HL-60/S4 treated with phorbol 12-myristate 13-acetate at 8.2 ng/mL for 4 days and 3 days (cell line): Measurements from ENCODE around the gene SMOC1.

ENCODE experiments used
- in situ Hi-C: fragments of 300-500 bp; cut with MboI; formaldehyde crosslinking; loops from 2 replicates; pipeline ENCODE4 v1.15.0; 2022; ENCODE audit warnings: low sequenced_read_pairs

Gene SMOC1, protein sequence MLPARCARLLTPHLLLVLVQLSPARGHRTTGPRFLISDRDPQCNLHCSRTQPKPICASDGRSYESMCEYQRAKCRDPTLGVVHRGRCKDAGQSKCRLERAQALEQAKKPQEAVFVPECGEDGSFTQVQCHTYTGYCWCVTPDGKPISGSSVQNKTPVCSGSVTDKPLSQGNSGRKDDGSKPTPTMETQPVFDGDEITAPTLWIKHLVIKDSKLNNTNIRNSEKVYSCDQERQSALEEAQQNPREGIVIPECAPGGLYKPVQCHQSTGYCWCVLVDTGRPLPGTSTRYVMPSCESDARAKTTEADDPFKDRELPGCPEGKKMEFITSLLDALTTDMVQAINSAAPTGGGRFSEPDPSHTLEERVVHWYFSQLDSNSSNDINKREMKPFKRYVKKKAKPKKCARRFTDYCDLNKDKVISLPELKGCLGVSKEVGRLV

DNA sequence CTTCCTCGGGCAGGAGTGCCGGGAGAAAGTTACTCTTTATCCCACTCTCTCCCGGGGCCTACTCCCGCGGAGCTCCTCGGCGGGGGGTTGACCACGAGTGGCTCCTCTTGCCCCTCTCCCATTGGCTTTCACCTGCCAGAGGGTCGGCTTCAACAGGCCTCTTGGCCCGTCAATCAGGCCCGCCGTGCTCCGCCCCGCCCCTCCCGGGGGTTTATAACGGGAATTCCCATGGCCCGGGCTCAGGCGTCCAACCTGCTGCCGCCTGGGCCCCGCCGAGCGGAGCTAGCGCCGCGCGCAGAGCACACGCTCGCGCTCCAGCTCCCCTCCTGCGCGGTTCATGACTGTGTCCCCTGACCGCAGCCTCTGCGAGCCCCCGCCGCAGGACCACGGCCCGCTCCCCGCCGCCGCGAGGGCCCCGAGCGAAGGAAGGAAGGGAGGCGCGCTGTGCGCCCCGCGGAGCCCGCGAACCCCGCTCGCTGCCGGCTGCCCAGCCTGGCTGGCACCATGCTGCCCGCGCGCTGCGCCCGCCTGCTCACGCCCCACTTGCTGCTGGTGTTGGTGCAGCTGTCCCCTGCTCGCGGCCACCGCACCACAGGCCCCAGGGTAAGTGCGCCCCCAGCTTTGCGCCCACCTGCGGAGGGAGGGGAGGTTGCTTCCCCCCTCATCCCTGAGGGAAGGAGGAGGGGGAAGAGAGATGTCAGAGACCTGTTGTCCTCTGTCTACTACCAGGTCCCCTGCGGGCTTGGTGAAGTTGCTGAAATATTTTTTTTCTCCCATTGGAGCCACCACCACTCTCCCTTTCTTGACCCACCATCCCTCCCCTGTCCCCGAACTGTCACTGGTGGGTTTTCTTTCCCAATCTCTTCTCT lies at the start of gene SMOC1:
Gene SMOC1, plus strand, starts transcription at position 242 of the 869 bp plus-strand sequence. Its CDS starts 263 bp downstream, at position 505.
- in situ Hi-C loops: no loop called here

DNA sequence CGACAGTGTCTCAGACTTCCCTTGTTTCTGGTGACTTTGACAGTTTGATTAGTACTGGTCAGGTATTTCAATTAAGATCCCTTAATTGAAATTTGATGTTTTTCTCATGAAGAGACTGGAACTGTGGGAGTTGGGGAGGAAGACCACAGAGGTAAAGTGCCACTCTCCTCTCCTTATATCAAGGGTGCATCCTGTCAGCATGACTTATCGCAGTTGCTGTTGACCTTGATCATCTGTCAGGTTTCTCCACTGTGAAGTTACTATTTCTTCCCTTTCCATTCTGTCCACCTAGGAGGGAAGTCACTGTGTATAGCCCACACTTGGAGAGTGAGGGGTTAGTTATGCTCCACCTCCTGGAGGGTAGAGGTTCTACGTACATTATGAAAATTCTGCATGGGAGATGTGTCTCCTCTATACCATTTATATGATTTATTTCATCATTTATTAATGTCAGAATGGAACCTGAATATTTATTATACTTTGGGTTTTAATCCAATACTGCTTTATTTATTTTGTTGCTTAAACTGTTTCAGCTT lies 40.3 kb upstream of the SMOC1 start:
- in situ Hi-C loops: no loop called here

DNA sequence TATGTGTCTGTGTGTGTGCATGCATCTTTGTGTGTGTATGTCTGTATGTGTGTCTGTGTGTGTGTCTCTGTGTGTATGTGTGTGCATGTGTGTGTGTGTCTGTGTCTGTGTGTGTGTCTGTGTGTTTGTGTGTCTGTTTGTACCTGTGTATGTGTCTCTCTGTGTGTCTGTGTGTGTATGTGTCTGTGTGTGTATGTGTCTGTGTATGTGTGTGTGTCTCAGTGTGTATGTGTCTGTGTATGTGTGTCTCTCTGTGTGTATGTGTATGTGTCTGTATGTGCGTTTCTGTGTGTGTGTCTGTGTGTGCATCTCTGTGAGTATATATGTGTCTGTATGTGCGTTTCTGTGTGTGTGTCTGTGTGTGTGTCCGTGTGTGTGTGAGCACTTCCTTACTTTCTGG lies 39.6 kb upstream of the SMOC1 start:
- in situ Hi-C loops: no loop called here

DNA sequence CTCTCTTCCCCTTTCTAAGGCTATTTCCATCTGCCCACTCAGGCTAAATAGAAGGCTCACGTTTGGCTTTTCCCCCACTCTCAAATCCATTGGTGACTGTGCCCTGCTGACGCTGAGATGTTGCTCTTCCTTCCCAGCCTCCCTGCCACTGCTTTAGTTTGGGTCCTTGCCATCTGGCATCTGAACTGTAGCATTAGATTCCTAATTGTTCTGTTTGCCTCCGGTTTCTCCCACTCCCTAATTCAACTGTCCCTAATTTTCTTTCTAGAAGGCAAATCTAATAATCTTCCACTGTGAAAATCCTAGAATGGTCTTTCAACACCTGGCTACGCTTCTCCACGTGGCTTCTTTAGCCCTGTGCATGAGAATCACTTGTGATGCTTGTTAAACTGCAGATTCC lies 37.6 kb upstream of the SMOC1 start:
- in situ Hi-C loops: no loop called here

DNA sequence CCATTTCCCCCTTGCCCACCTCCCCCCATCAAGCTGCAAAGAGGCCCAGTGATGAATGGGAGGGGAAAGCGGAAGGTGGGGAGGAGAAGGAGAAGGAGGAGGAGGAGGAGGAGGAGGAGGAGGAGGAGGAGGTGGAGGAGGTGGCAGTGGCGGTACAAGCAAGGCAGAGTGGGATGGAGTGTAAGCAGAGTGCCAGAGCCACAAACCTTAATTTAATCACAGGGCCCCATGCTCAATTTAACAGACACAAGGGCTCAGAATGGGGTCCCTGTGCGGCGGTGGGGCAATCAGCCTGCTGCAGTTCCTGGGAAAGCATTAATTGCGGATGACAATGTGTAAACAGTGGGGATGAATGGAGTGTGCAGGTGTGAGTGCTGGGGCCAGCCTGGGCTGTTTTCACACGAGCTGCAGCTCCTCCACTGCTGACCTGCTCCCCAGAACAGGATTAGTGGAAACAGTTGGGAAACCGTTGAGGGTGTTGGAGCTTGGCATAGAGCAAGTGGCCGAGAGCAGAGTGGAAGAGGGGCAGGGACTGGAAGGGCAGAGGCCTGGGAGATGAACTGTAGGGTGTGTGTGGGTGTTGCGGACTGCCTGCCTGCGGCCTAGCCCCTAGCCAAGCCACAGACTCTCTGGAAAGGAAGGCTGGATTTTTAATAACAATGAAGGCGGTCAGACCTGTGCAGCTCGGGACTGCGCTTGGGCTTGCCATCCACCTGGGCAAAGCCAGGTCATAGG lies 36.4 kb upstream of the SMOC1 start:
- in situ Hi-C loops: no loop called here

DNA sequence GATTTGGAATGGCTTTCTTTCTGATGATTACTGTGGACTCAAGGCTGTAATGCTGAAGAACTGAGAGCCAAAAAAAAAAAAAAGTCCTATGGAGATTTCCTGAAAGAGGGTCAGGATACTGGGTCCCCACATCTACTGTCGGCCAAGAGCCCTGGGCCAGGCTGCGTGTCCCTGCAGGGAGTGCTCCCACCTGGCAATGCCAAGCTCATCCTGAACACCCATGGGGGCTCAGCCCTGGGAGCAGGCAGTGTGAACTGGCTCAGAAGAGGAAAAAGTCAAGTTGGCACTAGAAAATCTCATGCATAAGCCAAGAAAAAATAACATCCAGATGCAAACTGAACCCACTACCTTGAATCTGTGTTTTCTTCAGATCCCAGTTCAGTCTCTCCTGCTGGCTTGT lies 35.0 kb upstream of the SMOC1 start:
- in situ Hi-C loops: no loop called here

DNA sequence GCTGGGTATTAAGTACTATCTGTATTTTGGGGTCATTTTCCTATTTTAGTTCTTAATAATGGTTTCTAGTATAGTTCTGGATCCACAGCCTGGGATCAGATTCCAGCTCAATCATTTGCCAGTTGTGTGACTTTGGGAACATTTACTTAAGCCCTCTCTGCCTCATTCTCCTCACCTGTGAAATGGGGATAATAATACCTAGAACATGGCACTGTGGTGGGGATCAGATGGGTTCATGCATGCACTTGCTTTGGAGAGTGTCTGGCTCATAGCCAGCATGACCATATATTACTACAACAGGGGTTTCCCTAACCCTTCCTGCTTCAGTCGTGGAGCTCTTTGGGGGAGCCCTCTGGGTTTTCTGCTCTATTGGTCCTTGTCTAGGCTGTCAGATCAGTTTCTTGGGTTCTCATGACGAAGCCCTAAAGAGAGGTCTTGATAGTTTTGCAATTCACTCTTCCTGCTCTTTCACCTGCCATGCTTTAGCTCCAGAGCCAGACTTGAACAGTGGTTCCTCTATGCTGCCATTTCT lies 34.1 kb upstream of the SMOC1 start:
- in situ Hi-C loops: no loop called here

DNA sequence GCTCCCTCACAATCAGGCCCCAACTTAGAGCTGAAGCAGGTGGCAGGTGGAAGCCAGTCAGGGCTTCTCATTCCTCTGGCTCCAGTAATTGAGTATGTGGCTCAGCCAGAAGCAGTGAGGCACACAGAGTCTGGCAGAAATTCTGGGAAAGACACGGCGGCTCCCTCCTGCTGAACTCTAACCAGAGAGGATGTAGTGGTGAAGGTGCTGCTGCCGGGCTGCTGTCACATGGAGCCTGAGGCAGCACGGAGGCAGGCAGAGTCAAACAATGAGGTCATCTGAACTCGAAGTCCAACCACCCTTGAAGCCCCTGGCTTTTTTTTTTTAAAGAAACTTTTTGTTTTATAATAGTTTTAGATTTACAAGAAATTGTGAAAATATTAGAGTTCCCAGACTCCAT lies 33.4 kb upstream of the SMOC1 start:
- in situ Hi-C loops: no loop called here

DNA sequence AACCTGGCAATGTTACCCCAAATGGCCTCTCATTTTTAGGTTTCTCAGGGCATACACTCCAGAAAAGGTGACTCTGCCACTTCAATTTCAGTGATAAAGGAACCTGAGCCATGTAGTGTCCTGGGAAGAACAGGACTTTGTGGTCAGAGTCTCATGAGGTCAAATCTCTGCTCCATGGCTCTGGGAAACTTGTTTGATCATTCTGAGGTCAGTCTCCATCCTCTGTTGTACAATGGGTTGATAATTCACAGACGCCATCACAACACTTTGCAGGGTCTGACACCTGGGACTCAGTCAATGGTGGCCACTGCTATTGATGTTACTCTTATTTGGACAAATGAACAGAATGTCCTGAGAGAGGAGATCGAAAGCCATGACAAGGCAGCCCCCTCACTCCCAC lies 31.1 kb upstream of the SMOC1 start:
- in situ Hi-C loops: no loop called here

DNA sequence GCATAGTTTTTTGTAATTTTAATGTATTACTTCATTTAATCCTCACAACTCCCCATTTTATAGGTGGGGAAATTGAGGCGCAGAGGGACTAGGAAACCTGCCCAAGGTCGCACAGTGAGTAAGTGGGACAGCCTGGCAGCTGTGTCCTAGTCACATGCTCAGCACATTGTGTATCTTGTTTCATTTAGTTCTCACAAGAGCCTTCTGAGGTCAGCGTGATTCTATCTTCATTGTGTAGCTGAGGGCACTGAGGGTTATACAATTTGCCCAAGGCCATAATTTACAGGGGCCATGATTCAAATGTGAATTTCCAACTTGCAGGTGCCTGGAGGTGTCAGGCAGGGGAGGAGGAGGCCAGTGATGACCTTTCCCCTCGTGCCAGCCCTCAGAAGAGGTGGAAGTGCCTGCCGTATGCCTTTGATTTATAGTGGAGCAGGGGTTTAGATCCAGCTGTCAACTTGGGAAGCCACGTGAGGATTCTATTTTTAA lies 30.3 kb upstream of the SMOC1 start:
- in situ Hi-C loops: no loop called here

DNA sequence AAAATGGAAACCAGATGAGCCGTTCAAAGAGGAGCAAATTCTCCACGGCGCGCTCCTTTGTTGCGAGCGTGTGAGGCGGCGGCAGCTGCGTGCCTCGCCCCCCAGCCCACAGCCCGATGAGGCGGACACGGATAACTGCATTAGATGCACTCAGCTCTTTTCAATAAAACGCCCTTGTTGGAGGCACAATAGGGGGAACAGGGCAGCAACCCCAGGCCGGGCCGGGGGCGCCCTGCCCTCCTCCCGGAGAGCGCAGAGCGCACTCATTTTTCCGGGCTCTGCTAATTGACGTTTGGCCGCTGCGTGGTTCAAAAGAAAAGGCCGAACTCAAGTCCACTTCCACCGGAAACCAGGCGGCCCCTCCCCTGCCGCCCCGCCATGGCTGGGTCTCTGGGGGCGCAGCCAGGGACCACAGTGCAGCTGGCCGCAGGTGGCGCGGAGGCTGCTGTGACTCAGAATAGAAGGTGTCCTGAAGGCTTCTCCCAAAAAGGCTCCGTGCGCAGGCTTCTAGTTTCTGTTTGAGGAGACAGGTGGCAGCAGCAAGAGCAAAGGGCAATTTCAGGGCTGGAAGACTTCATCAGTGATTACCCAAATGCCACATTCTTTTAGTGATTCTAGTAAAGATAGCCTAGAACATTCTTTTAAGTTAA lies 29.0 kb upstream of the SMOC1 start:
- in situ Hi-C loops: no loop called here

DNA sequence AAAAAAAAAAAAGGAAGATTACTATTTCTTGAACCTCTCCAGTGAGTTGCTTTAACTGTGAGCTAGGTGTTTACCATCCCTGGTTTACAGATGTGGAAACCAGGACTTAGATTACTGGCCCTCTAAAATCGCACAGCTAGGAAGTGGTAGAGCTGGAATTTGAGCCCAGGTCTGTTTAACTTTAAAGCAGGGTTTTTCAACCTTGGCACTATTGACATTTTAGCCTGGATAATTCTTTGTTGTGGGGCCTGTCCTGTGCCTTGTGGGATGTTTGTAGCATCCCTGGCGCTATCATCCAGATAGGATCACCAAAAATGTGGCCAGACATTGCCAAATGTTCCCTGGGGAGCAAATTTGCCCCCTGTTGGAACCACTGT lies 28.5 kb upstream of the SMOC1 start:
- in situ Hi-C loops: no loop called here

DNA sequence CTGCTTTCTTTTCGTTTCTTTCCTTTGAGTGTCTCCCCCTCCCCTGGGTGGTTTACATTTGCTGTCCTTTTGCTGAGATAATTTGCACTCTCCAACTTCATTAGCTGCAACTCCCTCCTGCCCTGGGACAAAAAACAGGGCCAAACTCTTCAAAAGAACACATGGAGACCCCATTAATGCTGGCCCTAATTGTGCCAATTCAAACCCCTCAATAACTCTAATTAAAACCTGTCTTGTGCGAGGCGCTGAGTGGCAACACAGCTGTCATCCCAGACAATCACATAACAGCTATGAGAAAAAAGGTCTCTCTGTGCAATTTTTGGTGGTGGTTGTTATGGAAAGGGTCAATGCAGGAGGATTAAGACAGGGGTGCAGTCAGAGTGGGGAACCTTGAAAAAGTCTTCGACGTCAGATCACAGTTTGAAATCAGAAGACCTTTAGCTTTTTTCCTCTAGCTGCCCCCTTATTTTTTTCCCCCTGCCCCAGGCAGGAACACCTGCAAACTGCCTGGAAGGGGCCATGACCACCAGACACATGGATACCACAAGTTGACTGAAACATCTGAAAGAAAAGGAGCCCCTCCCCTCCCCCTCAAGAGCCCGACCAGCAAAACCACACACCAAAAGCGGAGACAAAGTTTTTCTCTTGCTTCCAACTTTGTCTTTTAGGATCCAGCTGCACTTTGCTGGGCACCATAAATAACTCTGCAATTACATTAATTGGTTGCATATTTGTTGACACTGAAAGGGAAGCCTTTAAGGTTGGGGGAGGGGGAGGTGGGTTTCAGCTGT lies 26.5 kb upstream of the SMOC1 start:
- in situ Hi-C loops: no loop called here

DNA sequence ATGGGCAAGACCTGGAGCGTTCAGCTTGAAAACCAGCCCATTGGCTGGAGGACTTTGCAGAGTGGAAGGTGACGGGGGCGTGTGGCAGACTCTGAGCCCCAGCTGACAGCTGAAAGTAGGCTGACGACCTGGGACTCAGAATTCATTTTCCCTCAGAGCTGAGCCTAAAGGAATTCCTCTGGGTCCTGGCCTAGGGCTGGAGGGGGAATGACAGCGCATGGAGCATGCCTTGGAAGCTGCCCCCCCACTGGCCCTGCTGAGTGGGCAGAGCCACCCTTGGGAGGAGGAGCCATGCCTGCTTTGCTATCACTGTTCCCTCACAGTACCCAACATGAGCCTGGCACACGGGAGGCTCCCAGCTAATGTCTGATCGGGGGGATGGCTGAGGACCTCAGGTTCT lies 25.4 kb upstream of the SMOC1 start:
- in situ Hi-C loops: no loop called here

DNA sequence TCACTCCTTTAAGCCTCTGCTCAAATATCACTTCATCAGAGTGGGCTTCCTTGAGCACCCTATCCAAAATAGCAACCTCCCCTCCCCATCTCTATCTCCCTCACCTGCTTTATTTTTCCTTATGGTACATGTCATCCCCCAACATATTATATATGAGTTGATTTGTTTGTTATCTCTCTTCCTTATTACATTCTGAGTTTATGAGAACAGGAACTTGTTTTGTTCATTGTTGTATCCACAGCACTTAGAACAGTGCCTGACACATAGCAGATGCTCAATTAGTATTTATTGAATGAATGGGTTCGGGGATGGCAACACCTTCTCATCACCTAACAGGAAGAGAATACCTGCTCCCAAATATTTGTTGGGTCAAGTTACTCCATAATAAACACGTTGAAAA lies 24.6 kb upstream of the SMOC1 start:
- in situ Hi-C loops: no loop called here

DNA sequence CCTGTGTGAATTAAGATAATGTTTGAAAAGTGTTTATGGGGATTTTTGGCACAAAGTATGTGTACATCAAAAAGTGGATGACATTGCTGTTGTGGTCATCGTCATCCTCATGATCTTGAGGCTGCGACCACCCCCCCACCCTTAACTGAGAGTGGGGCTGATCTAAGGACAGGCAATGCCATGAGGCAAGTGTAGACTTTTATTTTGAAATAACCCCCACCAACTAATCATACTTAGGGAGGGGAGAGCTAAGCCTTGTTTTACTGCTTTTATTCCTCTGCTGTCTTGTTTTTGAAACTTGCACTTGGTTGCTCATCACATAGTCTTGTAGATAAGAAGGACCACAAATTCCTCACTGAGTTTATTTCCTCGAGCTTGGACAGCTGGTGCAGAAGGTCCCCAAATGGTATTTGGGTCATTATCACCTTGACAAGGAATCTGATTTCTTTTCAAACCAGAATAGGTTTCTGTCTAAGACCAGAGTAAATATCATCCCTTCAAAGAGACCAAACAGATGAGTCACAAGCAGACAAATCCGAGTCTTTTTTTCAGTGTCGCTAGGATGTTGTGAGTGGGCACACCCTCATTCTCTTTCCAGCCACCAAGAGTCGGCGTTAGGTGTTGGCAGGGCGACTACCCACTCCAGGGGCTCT lies 23.9 kb upstream of the SMOC1 start:
- in situ Hi-C loops: no loop called here

DNA sequence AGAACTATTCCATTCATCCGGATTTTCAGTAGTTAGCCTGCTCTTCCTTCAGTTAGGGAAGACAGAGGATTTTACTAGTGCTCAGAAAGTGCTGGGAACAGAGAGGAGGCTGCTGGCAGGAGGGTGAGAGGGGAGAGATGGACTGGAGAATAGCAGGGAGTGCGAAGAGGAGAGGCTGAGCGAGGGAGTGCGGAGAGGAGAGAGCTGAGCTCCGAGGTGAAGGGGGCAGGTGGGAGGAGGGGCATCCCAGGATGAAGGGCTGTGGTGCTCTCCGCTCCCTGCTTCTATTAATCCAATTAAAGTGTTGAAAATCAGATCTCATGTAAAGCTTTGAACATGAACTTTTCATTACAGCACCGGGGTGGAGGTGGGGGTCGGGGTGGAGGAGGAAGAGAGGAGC lies 20.4 kb upstream of the SMOC1 start:
- in situ Hi-C loops: no loop called here

DNA sequence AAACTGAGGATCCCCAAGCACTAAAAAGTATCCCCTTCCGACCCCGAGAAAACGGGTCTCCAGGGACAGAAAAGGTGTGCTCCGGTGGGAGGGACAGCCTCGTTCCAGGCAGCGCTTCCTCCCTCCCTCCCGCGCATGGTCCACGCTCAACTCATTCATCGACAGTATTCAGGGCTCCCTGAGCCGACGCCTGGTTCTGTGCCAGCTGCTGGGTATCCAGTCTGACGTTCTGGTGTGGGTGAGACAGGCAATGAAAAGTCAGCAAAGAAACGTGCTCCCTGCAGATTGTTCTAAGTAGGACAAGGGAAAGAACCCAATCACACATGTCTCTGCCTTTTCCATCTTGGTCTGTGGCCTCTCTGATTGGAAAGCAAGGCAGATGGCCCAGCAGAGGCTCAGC lies 19.6 kb upstream of the SMOC1 start:
- in situ Hi-C loops: no loop called here

DNA sequence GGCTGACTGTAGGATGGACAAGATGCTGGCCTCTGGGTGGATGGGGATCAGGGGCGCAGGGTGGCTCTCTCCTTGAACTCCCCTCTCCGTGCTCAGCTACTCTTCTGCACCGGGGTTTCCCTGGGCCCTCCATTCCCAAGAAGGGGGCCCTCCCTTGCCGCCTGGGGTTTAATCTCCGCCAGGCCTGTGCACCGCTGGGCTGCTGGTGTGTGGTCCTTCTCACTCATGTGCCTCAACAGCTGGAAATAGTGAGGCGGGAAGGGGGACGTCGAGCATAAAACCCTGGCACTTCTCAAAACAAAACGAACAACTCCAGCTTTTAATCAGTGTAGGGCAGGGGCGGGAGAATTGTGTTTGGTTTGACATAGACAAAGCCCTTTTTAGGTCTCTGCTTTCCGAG lies 19.0 kb upstream of the SMOC1 start:
- in situ Hi-C loops: no loop called here
